ENCODE results near the gene INTS15.

GRCh38 chr7:6546498-6547251 lies 43.1 kb upstream of the INTS15 start:
- TF ChIP-seq RFX5 (IDR thresholded peaks at IDR 0.05; ENCODE audit: low read depth, low read length) = no peak
- TF ChIP-seq CBX3 (IDR thresholded peaks at IDR 0.05; ENCODE audit: borderline replicate concordance in 1 of 2, low read length in 2 of 2) = no peak
- TF ChIP-seq TCF3 (CRISPR knock-in tag; IDR thresholded peaks at IDR 0.05) = no peak
- no peak for TF ChIP-seq ELF4 (CRISPR knock-in tag; IDR thresholded peaks at IDR 0.05)
- TF ChIP-seq, protein P1, sequence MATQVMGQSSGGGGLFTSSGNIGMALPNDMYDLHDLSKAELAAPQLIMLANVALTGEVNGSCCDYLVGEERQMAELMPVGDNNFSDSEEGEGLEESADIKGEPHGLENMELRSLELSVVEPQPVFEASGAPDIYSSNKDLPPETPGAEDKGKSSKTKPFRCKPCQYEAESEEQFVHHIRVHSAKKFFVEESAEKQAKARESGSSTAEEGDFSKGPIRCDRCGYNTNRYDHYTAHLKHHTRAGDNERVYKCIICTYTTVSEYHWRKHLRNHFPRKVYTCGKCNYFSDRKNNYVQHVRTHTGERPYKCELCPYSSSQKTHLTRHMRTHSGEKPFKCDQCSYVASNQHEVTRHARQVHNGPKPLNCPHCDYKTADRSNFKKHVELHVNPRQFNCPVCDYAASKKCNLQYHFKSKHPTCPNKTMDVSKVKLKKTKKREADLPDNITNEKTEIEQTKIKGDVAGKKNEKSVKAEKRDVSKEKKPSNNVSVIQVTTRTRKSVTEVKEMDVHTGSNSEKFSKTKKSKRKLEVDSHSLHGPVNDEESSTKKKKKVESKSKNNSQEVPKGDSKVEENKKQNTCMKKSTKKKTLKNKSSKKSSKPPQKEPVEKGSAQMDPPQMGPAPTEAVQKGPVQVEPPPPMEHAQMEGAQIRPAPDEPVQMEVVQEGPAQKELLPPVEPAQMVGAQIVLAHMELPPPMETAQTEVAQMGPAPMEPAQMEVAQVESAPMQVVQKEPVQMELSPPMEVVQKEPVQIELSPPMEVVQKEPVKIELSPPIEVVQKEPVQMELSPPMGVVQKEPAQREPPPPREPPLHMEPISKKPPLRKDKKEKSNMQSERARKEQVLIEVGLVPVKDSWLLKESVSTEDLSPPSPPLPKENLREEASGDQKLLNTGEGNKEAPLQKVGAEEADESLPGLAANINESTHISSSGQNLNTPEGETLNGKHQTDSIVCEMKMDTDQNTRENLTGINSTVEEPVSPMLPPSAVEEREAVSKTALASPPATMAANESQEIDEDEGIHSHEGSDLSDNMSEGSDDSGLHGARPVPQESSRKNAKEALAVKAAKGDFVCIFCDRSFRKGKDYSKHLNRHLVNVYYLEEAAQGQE (IDR thresholded peaks at IDR 0.05; ENCODE audit: borderline replicate concordance) = no peak
- TF ChIP-seq, protein P1 (CRISPR knock-in tag; IDR thresholded peaks at IDR 0.05; ENCODE audit: low read depth) = no peak
- TF ChIP-seq ZC3H8 (IDR thresholded peaks at IDR 0.05) = no peak
- no peak for TF ChIP-seq SMC3 (conservative IDR thresholded peaks at IDR 0.05; ENCODE audit: insufficient read depth, low read depth, low read length)
- no peak for TF ChIP-seq FOXA1 (IDR thresholded peaks at IDR 0.05; ENCODE audit: borderline replicate concordance)
- no peak for TF ChIP-seq CHD2 (IDR thresholded peaks at IDR 0.05; ENCODE audit: low read depth, low read length)
- TF ChIP-seq ZSCAN32 (CRISPR knock-in tag; IDR thresholded peaks at IDR 0.05) = no peak
- TF ChIP-seq EZH2 (IDR thresholded peaks at IDR 0.05; ENCODE audit: borderline replicate concordance, low read depth, low read length) = no peak
- no peak for TF ChIP-seq CTCF (IDR thresholded peaks at IDR 0.05 in 2 of 3, conservative IDR thresholded peaks at IDR 0.05 in 1 of 3; ENCODE audit: insufficient read depth in 2 of 3, low read depth in 1 of 3, low read length in 3 of 3)

Measured in K562 (cell line).